Cortex of kidney (tissue), 1 donor: ENCODE results near the gene SOSTDC1.

Experiments used
- DNase-seq: peaks from one replicate; lab custom pipeline; 2025; lab: John Stamatoyannopoulos, UW

SOSTDC1 gene

DNA sequence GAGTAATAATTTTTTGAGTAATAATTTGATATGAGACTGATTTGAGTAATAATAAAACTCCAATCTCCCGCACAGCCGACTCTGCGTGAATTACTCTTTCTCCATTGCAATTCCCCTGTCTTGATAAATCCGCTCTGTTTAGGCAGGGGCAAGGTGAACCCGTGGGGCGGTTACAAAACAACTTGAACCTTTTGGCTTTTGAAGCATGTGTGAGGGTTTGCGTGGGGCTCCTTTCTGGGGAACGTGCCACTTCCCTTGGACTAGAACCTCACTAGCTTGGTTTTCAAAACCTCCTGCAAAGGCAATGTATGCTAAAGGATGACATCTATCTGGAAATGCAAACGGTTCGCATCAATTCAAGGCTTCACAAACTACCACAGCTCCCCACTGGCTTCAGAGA, 45.7 kb downstream of the SOSTDC1 start:
- no peak for DNase-seq

DNA sequence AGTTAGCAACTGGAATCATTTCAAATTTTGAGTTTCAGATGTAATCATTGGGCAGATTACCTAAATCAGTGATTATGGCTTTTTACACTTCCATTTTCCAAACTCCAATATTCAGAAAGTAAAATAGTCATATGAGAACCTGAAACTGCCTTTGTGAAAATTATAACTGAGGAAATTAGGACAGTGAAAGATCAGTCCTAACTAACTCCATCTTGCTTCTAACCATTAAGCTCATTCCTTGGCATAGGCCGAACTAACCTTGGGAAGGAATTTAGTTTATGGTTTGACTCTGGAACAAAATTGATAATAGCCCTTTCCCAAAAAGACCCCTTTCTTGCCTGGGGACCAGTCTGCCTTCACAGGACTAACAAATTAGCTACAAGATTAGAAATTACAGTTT, 46.4 kb downstream of the SOSTDC1 start:
- no peak for DNase-seq

DNA sequence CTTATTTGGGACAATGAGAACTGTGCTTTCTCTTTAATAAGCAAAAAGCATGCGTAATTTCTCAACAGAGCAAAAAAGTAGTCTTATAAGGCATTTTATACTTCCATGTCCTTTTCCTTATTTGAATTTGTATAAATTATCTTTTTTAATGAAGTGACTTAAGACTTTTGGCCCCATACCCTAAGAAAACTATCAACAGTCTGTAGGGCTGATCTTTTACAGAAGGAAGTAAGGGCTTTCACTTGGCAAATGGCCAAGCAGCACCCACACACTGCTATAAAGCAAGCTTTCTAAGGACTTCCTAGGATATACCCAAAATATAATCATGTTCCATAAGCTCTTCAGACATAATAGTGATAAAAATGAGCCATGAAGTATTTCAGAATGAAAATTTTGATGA, 47.6 kb downstream of the SOSTDC1 start:
- no peak for DNase-seq

GRCh38 chr7:16416289-16417282, 49.0 kb downstream of the SOSTDC1 start:
- DNase-seq: no peak

DNA sequence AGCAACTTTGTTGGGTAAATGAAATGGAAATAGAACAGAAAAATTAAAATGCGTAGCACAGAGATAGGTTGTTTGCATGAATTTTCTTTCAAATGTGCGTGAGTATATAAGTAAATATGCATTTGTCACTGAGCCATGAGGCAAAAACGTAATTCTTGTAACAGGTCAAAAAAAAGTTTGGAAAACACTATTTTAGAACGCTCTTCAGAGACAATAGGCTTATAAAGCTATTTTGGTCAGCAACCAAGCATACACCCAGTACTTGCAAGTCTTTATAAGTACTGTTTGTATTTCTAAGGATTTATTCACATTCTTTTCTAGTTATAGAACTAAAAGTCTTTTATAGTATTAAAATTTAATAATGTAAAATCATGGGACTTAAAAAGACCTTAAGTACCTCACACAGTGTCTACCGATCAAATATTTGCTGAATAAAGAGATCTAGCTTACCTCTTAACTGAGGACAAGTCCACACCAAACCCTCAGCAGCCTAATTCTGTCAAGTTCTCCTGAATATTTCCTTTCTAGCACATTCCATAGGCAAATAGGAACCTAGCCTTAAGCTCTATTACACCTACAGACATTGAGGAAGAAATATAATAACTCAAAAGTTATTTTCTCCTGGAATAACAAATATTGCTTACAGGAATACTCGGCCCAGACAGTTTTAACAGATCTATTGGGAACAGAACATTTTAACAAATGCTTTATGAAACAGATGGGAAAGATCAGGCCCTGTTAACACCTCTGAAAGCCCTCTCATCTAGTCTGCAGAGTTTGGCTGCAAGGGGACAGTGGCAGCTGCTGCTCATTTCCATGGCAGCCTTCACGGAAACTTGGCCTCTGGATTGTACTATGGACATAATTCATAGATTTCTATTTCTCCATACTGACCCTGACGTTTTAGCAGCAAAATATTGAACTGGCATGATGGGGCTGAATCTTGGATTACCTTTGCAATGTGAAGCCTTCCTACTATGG, 53.0 kb downstream of the SOSTDC1 start:
- no peak for DNase-seq
